Ishikawa (cell line): ENCODE measurements around the gene SDSL.
A peak's percentile ranks its signal among the peaks of the same experiment; 100 is the strongest.

Experiments used
- CEBPB ChIP-seq: IDR thresholded peaks from 2 replicates; pipeline ENCODE4 v1.6.1; 2012
- CREB1 ChIP-seq: IDR thresholded peaks from 2 replicates; pipeline ENCODE4 v1.6.1; 2012; ENCODE audit warnings: low read depth
- EGR1 ChIP-seq: IDR thresholded peaks from 2 replicates; pipeline ENCODE4 v1.6.1; 2012
- EP300 ChIP-seq: IDR thresholded peaks from 2 replicates; pipeline ENCODE4 v1.6.1; 2012; ENCODE audit warnings: borderline replicate concordance
- FOXM1 ChIP-seq: IDR thresholded peaks from 2 replicates; pipeline ENCODE4 v1.6.1; 2012; ENCODE audit warnings: low read depth, borderline replicate concordance
- NFIC ChIP-seq: IDR thresholded peaks from 2 replicates; pipeline ENCODE4 v1.6.1; 2012
- RAD21 ChIP-seq: IDR thresholded peaks from 2 replicates; pipeline ENCODE4 v1.6.1; 2012; ENCODE audit warnings: low read depth
- TAF1 ChIP-seq: IDR thresholded peaks from 2 replicates; pipeline ENCODE4 v1.6.1; 2012; ENCODE audit warnings: low read depth, mild to moderate bottlenecking
- TCF12 ChIP-seq: IDR thresholded peaks from 2 replicates; pipeline ENCODE4 v1.6.1; 2012; ENCODE audit warnings: low read depth
- TEAD4 ChIP-seq: IDR thresholded peaks from 2 replicates; pipeline ENCODE4 v1.6.1; 2012
- YY1 ChIP-seq: IDR thresholded peaks from 2 replicates; pipeline ENCODE4 v1.6.1; 2012; ENCODE audit warnings: low read depth
- ZBTB7A ChIP-seq: IDR thresholded peaks from 2 replicates; pipeline ENCODE4 v1.6.1; 2012; ENCODE audit warnings: low read depth
- TF ChIP-seq, protein P1 (sequence below): IDR thresholded peaks from 2 replicates; pipeline ENCODE4 v1.6.1; 2012
- TF ChIP-seq, protein P2 (sequence below): IDR thresholded peaks from 2 replicates; pipeline ENCODE4 v1.6.1; 2012; ENCODE audit warnings: low read depth, mild to moderate bottlenecking
- TF ChIP-seq, protein P3 (sequence below): IDR thresholded peaks from 2 replicates; pipeline ENCODE4 v1.6.1; 2012

The SDSL gene

DNA sequence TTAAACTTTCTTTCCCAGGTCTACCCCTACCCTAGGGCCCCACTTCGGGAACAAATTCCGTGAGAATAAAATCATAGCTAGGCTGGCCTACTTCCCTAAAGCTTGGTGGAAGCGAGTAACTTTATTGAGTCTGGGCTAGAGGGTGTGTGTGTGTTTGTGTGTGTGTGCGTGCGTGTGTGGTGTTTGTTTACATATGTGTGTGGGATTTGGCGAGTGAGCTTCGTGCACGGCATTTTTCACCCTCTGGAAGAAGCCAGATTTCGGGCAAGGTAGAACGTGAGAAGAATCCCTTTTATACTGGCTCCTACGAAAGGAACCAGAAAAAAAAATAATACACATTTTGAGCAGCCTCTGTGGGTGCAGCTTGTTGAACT lies 57.0 kb downstream of the SDSL start:
- TF ChIP-seq EGR1: no peak
- TF ChIP-seq CREB1: no peak
- no peak for TF ChIP-seq FOXM1
- no peak for TF ChIP-seq TEAD4
- TF ChIP-seq ZBTB7A: no peak
- TF ChIP-seq, protein P1, sequence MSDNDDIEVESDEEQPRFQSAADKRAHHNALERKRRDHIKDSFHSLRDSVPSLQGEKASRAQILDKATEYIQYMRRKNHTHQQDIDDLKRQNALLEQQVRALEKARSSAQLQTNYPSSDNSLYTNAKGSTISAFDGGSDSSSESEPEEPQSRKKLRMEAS: no peak
- TF ChIP-seq TCF12: no peak
- no peak for TF ChIP-seq RAD21
- TF ChIP-seq EP300: no peak
- TF ChIP-seq CEBPB: no peak
- no peak for TF ChIP-seq NFIC
- TF ChIP-seq, protein P2, sequence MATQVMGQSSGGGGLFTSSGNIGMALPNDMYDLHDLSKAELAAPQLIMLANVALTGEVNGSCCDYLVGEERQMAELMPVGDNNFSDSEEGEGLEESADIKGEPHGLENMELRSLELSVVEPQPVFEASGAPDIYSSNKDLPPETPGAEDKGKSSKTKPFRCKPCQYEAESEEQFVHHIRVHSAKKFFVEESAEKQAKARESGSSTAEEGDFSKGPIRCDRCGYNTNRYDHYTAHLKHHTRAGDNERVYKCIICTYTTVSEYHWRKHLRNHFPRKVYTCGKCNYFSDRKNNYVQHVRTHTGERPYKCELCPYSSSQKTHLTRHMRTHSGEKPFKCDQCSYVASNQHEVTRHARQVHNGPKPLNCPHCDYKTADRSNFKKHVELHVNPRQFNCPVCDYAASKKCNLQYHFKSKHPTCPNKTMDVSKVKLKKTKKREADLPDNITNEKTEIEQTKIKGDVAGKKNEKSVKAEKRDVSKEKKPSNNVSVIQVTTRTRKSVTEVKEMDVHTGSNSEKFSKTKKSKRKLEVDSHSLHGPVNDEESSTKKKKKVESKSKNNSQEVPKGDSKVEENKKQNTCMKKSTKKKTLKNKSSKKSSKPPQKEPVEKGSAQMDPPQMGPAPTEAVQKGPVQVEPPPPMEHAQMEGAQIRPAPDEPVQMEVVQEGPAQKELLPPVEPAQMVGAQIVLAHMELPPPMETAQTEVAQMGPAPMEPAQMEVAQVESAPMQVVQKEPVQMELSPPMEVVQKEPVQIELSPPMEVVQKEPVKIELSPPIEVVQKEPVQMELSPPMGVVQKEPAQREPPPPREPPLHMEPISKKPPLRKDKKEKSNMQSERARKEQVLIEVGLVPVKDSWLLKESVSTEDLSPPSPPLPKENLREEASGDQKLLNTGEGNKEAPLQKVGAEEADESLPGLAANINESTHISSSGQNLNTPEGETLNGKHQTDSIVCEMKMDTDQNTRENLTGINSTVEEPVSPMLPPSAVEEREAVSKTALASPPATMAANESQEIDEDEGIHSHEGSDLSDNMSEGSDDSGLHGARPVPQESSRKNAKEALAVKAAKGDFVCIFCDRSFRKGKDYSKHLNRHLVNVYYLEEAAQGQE: no peak
- no peak for TF ChIP-seq TAF1
- TF ChIP-seq, protein P3, sequence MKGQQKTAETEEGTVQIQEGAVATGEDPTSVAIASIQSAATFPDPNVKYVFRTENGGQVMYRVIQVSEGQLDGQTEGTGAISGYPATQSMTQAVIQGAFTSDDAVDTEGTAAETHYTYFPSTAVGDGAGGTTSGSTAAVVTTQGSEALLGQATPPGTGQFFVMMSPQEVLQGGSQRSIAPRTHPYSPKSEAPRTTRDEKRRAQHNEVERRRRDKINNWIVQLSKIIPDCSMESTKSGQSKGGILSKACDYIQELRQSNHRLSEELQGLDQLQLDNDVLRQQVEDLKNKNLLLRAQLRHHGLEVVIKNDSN: no peak
- no peak for TF ChIP-seq YY1

DNA sequence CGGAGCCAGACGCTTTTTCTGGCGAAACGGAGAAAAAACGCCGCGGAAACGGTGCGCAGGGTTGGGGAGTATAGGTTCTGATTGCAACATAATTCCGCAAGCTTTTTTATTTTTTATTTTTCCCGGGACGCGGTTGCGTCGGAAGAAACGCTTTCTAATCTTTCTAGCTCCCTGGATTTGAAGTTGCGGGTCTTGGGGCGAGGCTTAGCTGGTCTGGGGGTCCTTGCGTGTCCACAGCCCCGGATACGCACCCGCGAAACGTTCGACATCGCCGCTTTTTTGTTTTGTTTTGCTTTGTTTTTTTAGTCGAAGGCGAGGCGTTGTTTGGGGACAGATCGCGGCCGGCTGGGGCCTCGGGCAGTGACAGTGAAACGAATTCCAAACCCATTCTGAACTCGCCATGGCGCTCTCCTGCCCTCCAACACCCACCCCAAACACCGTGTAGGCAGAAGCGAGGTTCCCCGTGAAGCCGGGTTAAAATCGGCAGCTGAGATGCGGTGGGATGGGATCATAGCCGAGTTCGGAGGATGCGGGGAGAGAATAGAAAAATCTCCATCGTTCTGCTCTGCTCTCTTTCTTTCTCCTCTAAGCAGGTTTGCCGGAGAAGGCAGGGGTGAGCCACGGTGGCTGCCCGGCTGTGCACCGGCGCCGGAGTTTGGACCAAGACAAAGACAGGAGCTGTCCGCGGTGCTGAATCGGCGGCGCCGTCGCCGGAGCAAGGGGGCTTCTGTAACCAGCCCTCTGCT lies 57.6 kb downstream of the SDSL start:
- TF ChIP-seq EGR1: no peak
- TF ChIP-seq, protein P2: peak; percentile 99

DNA sequence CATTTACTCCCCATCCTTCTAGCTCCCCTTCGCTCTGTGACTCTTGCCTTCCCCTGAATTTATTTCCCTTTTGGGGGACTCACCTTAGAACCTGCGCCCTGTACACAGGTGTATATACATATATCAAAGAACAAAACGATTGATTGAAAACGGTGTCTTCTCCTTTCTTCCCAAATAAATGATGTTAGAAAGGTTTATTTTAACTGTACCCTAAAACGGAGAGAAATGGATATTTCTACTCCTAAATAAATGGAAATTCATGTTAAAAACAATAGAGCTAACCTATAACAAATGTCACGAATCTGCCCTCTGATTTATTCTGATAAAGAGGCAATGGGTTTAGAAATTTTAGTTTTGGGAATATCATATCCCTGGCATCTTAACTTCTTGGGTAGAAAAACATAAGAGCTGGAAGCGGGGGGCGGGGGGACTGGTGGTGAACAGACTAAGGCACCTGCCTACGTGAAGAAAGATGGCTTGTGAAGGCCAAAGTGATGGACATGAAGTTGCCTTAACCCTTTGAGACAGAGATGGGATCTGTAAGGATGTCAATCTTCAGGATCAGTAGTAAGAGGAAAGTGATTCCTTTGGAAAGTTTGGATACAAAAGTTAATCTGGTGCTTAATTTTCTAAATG lies 58.3 kb downstream of the SDSL start:
- TF ChIP-seq EGR1 (no peak), ZBTB7A (no peak), CREB1 (no peak), TEAD4 (no peak), CEBPB (no peak), YY1 (no peak), TCF12 (no peak), RAD21 (no peak), NFIC (no peak), EP300 (no peak), FOXM1 (no peak), TAF1 (no peak)
- TF ChIP-seq, protein P3: no peak
- TF ChIP-seq, protein P2: no peak
- TF ChIP-seq, protein P1: no peak

DNA sequence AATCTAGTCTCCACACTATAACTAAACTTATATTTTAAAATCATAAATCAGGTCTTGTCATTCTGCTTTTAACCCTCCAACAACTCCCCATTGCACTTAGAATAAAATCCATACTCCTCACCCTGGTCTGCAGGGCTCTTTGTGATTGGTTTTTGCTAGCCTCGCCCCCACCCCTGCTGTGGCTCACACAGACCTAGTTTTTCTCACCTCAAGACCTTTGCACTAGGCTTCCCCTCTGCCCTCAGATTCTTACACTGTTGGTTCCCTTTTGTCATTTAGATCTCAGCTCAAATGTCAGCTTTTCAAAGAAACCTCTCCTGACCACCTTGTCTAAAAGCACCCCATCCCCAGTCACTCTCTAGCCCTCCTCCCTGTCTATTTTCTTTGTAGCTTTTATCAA lies 60.2 kb downstream of the SDSL start:
- TF ChIP-seq, protein P1: no peak
- TF ChIP-seq, protein P3: no peak
- TF ChIP-seq TAF1 (no peak), ZBTB7A (no peak)
